Hepatocyte (in vitro differentiated cells): ENCODE results near the gene FREY1.

Source experiments
- EZH2phosphoT487 ChIP-seq: fragments of 200-600 bp; sonication (generic); IDR thresholded peaks from one replicate; pipeline ENCODE4 v1.6.1; 2018; ENCODE audit warnings: antibody characterized with exemption, mild to moderate bottlenecking, low read depth, moderate library complexity; ENCODE audit not compliant: unreplicated experiment, severe bottlenecking
- TF ChIP-seq, protein P1 (sequence below): fragments of 200-600 bp; sonication (generic); IDR thresholded peaks from 2 replicates; pipeline ENCODE4 v1.5.1; 2016; ENCODE audit warnings: antibody characterized with exemption, mild to moderate bottlenecking; ENCODE audit not compliant: poor library complexity

GRCh38 chr11:45899448-45900174 is 7.5 kb downstream of the FREY1 start:
- TF ChIP-seq EZH2phosphoT487: no peak
- TF ChIP-seq, protein P1, sequence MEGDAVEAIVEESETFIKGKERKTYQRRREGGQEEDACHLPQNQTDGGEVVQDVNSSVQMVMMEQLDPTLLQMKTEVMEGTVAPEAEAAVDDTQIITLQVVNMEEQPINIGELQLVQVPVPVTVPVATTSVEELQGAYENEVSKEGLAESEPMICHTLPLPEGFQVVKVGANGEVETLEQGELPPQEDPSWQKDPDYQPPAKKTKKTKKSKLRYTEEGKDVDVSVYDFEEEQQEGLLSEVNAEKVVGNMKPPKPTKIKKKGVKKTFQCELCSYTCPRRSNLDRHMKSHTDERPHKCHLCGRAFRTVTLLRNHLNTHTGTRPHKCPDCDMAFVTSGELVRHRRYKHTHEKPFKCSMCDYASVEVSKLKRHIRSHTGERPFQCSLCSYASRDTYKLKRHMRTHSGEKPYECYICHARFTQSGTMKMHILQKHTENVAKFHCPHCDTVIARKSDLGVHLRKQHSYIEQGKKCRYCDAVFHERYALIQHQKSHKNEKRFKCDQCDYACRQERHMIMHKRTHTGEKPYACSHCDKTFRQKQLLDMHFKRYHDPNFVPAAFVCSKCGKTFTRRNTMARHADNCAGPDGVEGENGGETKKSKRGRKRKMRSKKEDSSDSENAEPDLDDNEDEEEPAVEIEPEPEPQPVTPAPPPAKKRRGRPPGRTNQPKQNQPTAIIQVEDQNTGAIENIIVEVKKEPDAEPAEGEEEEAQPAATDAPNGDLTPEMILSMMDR: no peak
